Mucosa of stomach (tissue), 1 donor: ENCODE results near the gene RPS5.
A peak's percentile ranks its signal among the peaks of the same experiment; 100 is the strongest.
"Not testable (repeated sequence)": the region's sequence is repeated elsewhere in the genome, so short reads cannot be mapped to it uniquely, and the experiment has no call there.

Source experiments
- H3K27me3 ChIP-seq: one replicate; pipeline ENCODE4 v1.7.0; 2013; ENCODE audit warnings: mild to moderate bottlenecking, low read length; ENCODE audit not compliant: control insufficient read depth, insufficient read depth
- H3K36me3 ChIP-seq: one replicate; pipeline ENCODE4 v1.7.0; 2013; ENCODE audit warnings: low read length; ENCODE audit not compliant: control insufficient read depth, insufficient read depth
- H3K4me1 ChIP-seq: one replicate; pipeline ENCODE4 v1.7.0; 2013; ENCODE audit warnings: mild to moderate bottlenecking, low read length; ENCODE audit not compliant: control insufficient read depth, insufficient read depth
- H3K4me3 ChIP-seq: one replicate; pipeline ENCODE4 v1.7.0; 2013; ENCODE audit warnings: low read length
- H3K9ac ChIP-seq: one replicate; pipeline ENCODE4 v1.7.0; 2013; ENCODE audit warnings: mild to moderate bottlenecking, low read length, moderate library complexity
- H3K9me3 ChIP-seq: one replicate; pipeline ENCODE4 v1.7.0; 2013; ENCODE audit warnings: mild to moderate bottlenecking, low read length, moderate library complexity; ENCODE audit not compliant: control insufficient read depth
- donor health status: Pancreatic carcinoma.

Gene RPS5

GRCh38 chr19:58386576-58387337 is at the start of gene RPS5:
RPS5 (plus strand) TSS chr19:58387269; CDS start chr19:58388138, 869 bp downstream.
- no peaks in the 10 kb centered on the region for H3K9me3 ChIP-seq
- H3K36me3 ChIP-seq: no peaks in the 10 kb centered on the region
- H3K4me1 ChIP-seq: peaks cover 31% of the 10 kb centered on the region
- H3K9ac ChIP-seq: peak within 1 kb of the TSS; percentile 92
- no peaks in the 10 kb centered on the region for H3K27me3 ChIP-seq
- H3K4me3 ChIP-seq: peak within 1 kb of the TSS; percentile 79

- H3K4me1 ChIP-seq: no peaks in the 10 kb centered on the region
- H3K27me3 ChIP-seq: no peaks in the 10 kb centered on the region
- no peak overlapping the region for H3K9ac ChIP-seq
- no peak overlapping the region for H3K4me3 ChIP-seq
- H3K9me3 ChIP-seq: no peaks in the 10 kb centered on the region
- peaks cover 8% of the 10 kb centered on the region for H3K36me3 ChIP-seq
Measured at GRCh38 chr19:58338336-58338735, 48.7 kb upstream of the RPS5 start.

- Histone ChIP-seq H3K36me3 (peaks cover 8% of the 10 kb centered on the region), H3K4me1 (no peaks in the 10 kb centered on the region), H3K4me3 (no peak overlapping the region)
Measured at GRCh38 chr19:58338825-58339558, 48.1 kb upstream of the RPS5 start.

DNA sequence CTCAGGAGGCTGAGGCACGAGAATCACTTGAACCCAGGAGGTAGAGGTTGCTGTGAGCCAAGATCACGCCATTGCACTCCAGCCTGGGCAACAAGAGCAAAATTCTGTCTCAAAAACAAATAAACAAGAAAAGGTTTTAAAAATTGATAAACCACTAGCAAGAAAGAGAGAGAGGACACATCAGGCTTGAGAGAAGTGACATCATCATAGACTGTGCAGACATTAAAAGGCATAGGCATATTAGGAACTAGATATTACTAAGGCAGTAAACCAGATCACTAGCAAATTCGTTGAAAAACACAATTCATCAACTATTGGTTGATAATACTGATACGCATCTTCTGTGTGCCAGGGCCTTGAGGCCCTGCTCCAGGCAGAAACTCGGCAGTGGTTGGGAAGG is 41.5 kb upstream of the RPS5 start:
- Histone ChIP-seq H3K4me1 (peaks cover 5% of the 10 kb centered on the region), H3K9ac (no peak overlapping the region), H3K9me3 (no peaks in the 10 kb centered on the region), H3K27me3 (peaks cover 41% of the 10 kb centered on the region), H3K36me3 (no peaks in the 10 kb centered on the region), H3K4me3 (no peak overlapping the region)

More at GRCh38 chr19:58338825-58339558, 48.1 kb upstream of the RPS5 start:
- H3K9me3 ChIP-seq: no peaks in the 10 kb centered on the region
- H3K9ac ChIP-seq: no peak overlapping the region
- H3K27me3 ChIP-seq: no peaks in the 10 kb centered on the region

- peaks cover 52% of the 10 kb centered on the region for H3K27me3 ChIP-seq
- H3K4me1 ChIP-seq: peaks cover 5% of the 10 kb centered on the region
- H3K36me3 ChIP-seq: no peaks in the 10 kb centered on the region
- H3K4me3 ChIP-seq: no peak overlapping the region
- peak overlapping the region; percentile 41 for H3K9ac ChIP-seq
- no peaks in the 10 kb centered on the region for H3K9me3 ChIP-seq
Measured at GRCh38 chr19:58346961-58347929, 39.8 kb upstream of the RPS5 start.

- not testable (repeated sequence) for H3K4me1 ChIP-seq, H3K9me3 ChIP-seq, H3K9ac ChIP-seq, H3K36me3 ChIP-seq, H3K4me3 ChIP-seq
- peaks cover 60% of the 10 kb centered on the region for H3K27me3 ChIP-seq
Measured at GRCh38 chr19:58348080-58348479, 39.0 kb upstream of the RPS5 start.

DNA sequence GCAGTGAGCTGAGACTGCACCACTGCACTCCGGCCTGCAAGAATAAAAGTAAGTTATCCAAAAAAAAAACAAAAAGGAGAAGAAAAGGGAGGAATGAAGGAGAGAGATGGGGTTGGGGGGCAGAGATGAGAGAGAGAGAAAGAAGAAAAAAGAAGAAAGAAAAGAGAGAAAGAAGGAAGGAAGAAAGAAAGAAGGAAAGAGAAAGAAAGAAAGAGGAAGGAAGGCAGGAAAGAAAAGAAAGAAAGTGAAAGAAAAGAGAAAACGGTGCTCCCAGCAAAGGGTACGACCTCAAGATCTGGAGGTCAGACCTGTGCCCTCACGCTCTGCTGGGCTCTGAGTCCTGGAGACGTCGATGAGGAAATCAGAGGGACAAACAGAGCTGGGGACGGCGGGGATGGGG is 37.5 kb upstream of the RPS5 start:
- H3K4me1 ChIP-seq: peaks cover 5% of the 10 kb centered on the region
- peaks cover 70% of the 10 kb centered on the region for H3K27me3 ChIP-seq
- no peaks in the 10 kb centered on the region for H3K36me3 ChIP-seq
- no peak overlapping the region for H3K9ac ChIP-seq
- no peaks in the 10 kb centered on the region for H3K9me3 ChIP-seq
- H3K4me3 ChIP-seq: no peak overlapping the region

GRCh38 chr19:58350001-58350861 is 36.8 kb upstream of the RPS5 start:
- peaks cover 5% of the 10 kb centered on the region for H3K4me1 ChIP-seq
- no peaks in the 10 kb centered on the region for H3K9me3 ChIP-seq
- H3K9ac ChIP-seq: no peak overlapping the region
- H3K36me3 ChIP-seq: no peaks in the 10 kb centered on the region
- H3K4me3 ChIP-seq: no peak overlapping the region
- H3K27me3 ChIP-seq: peaks cover 72% of the 10 kb centered on the region

DNA sequence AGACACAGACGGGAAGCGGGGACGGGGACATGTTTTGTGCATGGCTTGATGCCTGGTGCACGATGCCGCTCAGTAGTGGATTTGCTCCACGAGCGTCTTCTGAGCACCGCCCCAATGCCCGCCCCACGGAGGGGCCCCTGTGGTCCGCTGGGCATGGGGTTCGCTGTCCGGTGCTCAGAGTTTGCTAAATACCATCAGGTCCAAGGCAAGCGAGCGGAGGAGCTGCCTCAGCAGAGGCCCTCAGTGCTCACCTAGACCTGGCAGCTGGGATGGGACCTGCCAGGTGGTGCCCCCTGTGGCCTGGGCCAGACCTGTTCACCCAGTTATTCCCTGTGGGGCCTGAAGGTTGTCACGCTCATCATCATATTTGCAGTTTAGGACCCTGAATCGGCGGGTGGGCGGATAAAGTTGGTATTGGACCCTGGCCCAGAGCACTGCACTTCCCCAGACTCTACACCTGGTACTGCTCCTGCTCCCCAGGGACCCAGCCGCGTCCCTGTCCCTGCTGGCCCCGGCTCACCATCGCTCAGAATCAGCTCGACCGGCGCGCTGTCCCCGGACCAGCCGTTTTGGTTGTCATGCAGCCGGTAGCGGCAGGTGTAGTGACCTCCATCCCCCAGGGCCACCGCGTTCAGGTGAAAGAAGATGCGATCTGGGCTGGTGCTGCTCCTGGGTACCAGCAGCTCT is 36.1 kb upstream of the RPS5 start:
- Histone ChIP-seq H3K4me3 (no peak overlapping the region), H3K9ac (no peak overlapping the region), H3K27me3 (peaks cover 80% of the 10 kb centered on the region), H3K4me1 (peaks cover 5% of the 10 kb centered on the region), H3K36me3 (no peaks in the 10 kb centered on the region), H3K9me3 (no peaks in the 10 kb centered on the region)

DNA sequence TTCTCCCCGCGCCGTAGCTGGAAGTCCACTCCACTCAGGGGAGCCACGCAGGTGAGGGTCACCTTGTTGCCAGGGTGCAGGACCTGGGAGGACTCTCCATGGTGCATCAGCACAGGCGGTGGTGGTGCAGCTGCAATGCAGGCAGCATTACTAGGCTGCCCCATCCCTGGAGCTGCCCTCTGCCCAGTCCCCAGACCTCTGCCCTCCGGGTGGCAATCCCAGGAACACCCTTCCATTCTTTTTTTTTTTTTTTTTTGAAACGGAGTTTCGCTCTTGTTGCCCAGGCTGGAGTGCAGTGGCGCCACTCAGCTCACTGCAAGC is 35.6 kb upstream of the RPS5 start:
- peaks cover 84% of the 10 kb centered on the region for H3K27me3 ChIP-seq
- H3K4me1 ChIP-seq: peaks cover 5% of the 10 kb centered on the region
- H3K36me3 ChIP-seq: no peaks in the 10 kb centered on the region
- no peak overlapping the region for H3K4me3 ChIP-seq
- no peak overlapping the region for H3K9ac ChIP-seq
- H3K9me3 ChIP-seq: no peaks in the 10 kb centered on the region
